Measurements from ENCODE around the gene ZBTB16.

The ZBTB16 gene

DNA sequence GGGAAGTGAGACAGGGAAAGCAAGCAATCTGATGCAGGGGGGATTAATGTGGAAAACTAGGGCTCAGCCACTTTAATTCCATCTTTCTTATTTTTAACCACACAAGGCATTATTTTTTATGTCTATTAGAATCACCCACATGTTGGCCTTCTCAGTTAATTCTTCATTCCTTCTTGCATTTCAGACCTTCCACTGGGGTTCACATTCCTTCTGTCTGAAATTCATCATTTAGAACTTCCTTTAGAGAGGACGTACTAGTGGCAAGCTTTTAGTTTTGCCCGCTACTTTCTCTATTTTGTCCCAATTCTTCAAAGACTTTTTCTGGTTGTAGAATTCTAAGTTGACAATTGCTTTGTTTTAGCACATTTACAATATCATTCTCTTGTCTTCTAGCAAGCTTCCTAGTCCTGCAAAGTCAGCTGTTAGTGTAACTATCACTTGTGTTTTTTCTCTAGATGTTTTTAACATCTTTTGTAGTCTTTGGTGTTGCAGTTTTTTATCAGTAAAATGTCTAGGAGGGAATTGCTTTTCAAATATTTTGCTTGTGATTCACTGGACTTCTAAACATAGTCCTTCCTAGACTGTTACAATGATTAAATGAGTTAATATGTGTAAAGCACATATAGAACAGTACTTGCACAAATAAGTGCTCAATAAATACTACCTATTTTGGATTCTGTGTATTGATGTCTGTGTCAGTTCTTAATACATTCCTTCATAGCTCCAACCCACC is 231.2 kb downstream of the ZBTB16 start:
- no peak for DNase-seq

DNA sequence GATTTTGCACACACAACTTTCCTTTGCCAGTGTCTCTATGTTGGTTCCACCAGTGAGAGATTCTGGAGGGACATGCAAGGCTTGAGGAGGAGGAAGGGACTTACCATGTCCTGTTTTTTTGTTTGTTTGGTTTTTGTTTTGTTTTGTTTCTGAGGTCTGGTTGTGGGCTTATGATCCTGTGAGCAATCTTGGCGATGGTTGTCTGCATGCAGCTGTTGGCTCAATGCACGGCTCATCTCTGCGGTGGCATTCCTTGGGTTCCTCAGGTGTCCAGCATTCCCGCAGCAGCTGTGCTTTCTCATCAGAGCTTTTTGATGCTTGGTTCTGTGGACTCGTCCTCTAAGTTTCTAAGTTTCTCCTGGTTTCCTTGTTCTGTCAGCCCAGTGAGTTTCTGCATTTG is 231.9 kb downstream of the ZBTB16 start:
- no peak for DNase-seq

DNA sequence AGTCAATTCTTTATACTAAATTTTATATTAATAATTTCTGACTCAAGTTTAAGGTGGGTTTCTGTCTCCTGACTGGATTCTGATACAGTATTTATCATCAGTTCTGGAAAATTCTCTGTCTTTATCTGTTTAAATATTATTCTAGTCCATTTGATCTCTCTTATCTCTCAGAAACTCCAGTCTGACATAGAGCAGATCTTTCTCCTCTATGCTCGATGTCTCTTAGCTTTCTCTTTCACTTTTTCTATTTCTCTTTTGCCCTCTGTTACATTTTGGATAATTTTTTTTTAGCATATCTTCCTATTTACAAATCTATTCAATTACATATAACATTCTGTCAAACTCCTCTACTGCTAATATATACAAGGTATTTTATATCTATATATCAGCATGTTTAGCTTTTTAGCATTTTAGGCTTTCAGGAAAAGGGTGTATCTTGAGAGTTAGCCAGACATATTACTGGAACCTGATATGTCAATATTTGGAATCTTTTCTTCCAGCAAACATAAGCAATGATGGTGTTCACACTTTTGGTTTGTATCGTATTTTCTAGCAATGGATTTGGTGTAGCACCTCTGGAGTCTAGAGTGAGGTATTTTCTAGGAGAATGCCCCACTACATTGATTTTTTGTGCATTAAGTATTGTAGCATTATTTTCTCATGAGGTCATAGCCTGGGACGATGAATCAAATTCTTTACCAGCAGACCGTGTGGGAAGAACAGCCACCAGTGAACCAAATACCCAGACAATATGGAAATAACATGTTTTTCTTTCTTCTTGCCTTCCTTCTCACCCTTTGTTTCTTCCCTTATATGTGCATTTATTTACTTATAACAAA is 232.6 kb downstream of the ZBTB16 start:
- DNase-seq = no peak

- DNase-seq = no peak
These were observed 233.7 kb downstream of the ZBTB16 start for GRCh38 chr11:114293201-114293711.

GRCh38 chr11:114295676-114296604 is 236.4 kb downstream of the ZBTB16 start, which contains the start of gene NNMT:
Gene NNMT, plus strand, starts transcription at chr11:114296399. Its CDS starts 158 bp downstream, at chr11:114296557.
- DNase-seq = no peak

- DNase-seq = no peak
These were observed 237.3 kb downstream of the ZBTB16 start for GRCh38 chr11:114296605-114297372.

- DNase-seq = no peak
These were observed 238.5 kb downstream of the ZBTB16 start for GRCh38 chr11:114297806-114298709.

DNA sequence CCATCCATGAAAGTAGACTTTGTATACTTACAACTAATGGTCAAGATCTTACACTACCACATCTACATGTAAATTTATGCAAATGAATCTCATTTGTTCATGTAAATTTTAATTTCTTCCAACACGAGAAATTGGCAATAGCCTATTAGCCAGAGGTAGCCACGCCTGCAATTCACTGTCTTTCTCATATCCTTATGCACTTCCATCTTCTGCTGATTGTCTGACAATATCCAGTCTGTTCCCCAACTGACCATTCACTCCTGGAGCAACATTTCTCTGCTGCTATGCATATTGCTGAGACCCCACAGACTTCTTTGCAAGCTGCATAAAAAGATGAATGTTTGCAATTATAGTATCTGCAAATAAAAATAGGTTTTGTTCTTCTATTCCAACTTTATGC is 239.2 kb downstream of the ZBTB16 start:
- DNase-seq = no peak

Data from NCI-H1105 treated with DMSO at 0.1 percent for 48 hours (cell line).